Measurements from ENCODE around the gene MYF6. TPM values are rescaled to one million over a fixed set of nuclear protein-coding genes. Genes with fewer than 3 reads are reported as not detected.

MYF6 gene
- total and polyA plus RNA-seq, 2 of the 8 experiments (the other 6 are each of a cell fraction or from before 2014, with no cell fraction given) = 0.39 TPM; not detected in 1

- no peak overlapping the region for H2BK15ac ChIP-seq (ENCODE audit: low read length)
- no peaks in the 10 kb centered on the region for H3K27me3 ChIP-seq (replicated peaks in 1 of 4; ENCODE audit: control insufficient read depth in 3 of 4, extremely low read depth in 1 of 4, insufficient read depth in 3 of 4, low read length in 3 of 4)
- H3K18ac ChIP-seq (ENCODE audit: extremely low read depth, low read length) = no peak overlapping the region
- H2BK12ac ChIP-seq (ENCODE audit: low read depth, low read length) = no peak overlapping the region
- no peak overlapping the region for H4K8ac ChIP-seq (ENCODE audit: extremely low read depth, insufficient read depth, low read length)
- H3K4me2 ChIP-seq (ENCODE audit: insufficient read depth in 1 of 2, low read depth in 2 of 2, low read length in 2 of 2) = no peak overlapping the region
- H3K79me1 ChIP-seq (ENCODE audit: low read depth, low read length) = no peaks in the 10 kb centered on the region
- no peak overlapping the region for H2AK5ac ChIP-seq (ENCODE audit: low read depth, low read length)
- no peaks in the 10 kb centered on the region for H3K9me3 ChIP-seq (ENCODE audit: insufficient read depth in 2 of 2, low read depth in 1 of 2, low read length in 1 of 2)
- H3K36me3 ChIP-seq (ENCODE audit: control insufficient read depth in 2 of 4, insufficient read depth in 4 of 4, low read length in 3 of 4) = no peaks in the 10 kb centered on the region
- ChIA-PET POLR2A (ENCODE audit: partially characterized antibody) (interaction anchor here (1.0 kb wide), 1 partner anchor 20 kb away, joined by 3 read pairs; no protein-coding TSS in a partner anchor), CTCF (ENCODE audit: partially characterized antibody) (interaction anchor here (1.1 to 2.7 kb wide), 2 partner anchors 13 to 17 kb away, joined by 3 to 8 read pairs; no protein-coding TSS in a partner anchor)
- H4K5ac ChIP-seq (ENCODE audit: insufficient read length, low read depth, low read length) = no peak overlapping the region
- H3K4me1 ChIP-seq (replicated peaks in 1 of 4; ENCODE audit: control insufficient read depth in 3 of 4, insufficient read depth in 4 of 4, low read length in 3 of 4) = no peaks in the 10 kb centered on the region
- no peak overlapping the region for H3K4me3 ChIP-seq (ENCODE audit: extremely low read depth in 1 of 4, insufficient read depth in 2 of 4, low read depth in 3 of 4, low read length in 4 of 4)
- no peaks in the 10 kb centered on the region for H3K23me2 ChIP-seq (ENCODE audit: low read depth, low read length)
- no peaks in the 10 kb centered on the region for H3K79me2 ChIP-seq (ENCODE audit: control insufficient read depth in 1 of 2, insufficient read depth in 2 of 2, low read length in 2 of 2)
- H4K20me1 ChIP-seq (replicated peaks in 1 of 2; ENCODE audit: control insufficient read depth in 1 of 2, insufficient read depth in 2 of 2, low read length in 2 of 2) = no peaks in the 10 kb centered on the region
- no peak overlapping the region for H3K27ac ChIP-seq (ENCODE audit: low read depth, low read length)
- no peak overlapping the region for H3K4ac ChIP-seq (replicated peaks; ENCODE audit: insufficient read length, low read depth, low read length)
- H3K23ac ChIP-seq (ENCODE audit: insufficient read length) = no peak overlapping the region
- no peak for DNase-seq (ENCODE audit: low read depth in 1 of 2, low spot score in 2 of 2)
- H2AFZ ChIP-seq (ENCODE audit: low read length) = no peak overlapping the region
- FAIRE-seq = no peak
- H2BK120ac ChIP-seq (replicated peaks; ENCODE audit: low read depth, low read length) = no peak overlapping the region
- H2BK5ac ChIP-seq (ENCODE audit: low read depth, low read length) = no peak overlapping the region
- no peak overlapping the region for H3K14ac ChIP-seq (ENCODE audit: insufficient read length)
- H3K9ac ChIP-seq (replicated peaks in 1 of 4; ENCODE audit: extremely low read depth in 1 of 4, low read depth in 3 of 4, low read length in 3 of 4) = no peak overlapping the region
- no peak overlapping the region for H2BK20ac ChIP-seq (ENCODE audit: low read length)
- no peak overlapping the region for H3K56ac ChIP-seq (replicated peaks; ENCODE audit: insufficient read length, low read depth, low read length)
- H4K91ac ChIP-seq (replicated peaks; ENCODE audit: insufficient read length, low read length) = no peak overlapping the region
- WGBS, 2 experiments (ENCODE audit: extremely low coverage in 1 of 2, insufficient coverage in 1 of 2, insufficient read length in 1 of 2, insufficient replicate concordance in 2 of 2, low coverage in 1 of 2, low lambda C conversion rate in 2 of 2, missing lambda C conversion rate in 1 of 2) = 65% methylated on average over 2 of the region's 2 CpGs; no CpG with 5 or more reads in 1 of the 2 experiments
- TF ChIP-seq SRF (IDR thresholded peaks at IDR 0.05; ENCODE audit: low read depth, low read length) (no peak), CBX8 (IDR thresholded peaks at IDR 0.05; ENCODE audit: borderline replicate concordance, low read depth, low read length) (no peak), HDAC6 (IDR thresholded peaks at IDR 0.05; ENCODE audit: low read depth, low read length) (no peak), YY1 (IDR thresholded peaks at IDR 0.05; ENCODE audit: low read depth, low read length) (no peak), RNF2 (IDR thresholded peaks at IDR 0.05; ENCODE audit: borderline replicate concordance, low read depth, low read length, missing control alignments, poor library complexity, severe bottlenecking) (no peak), HDAC2 (IDR thresholded peaks at IDR 0.05; ENCODE audit: borderline replicate concordance in 1 of 2, low read depth in 2 of 2, low read length in 2 of 2) (no peak), EGR1 (IDR thresholded peaks at IDR 0.05; ENCODE audit: borderline replicate concordance, low read depth, low read length) (no peak), GABPA (IDR thresholded peaks at IDR 0.05; ENCODE audit: borderline replicate concordance, insufficient read depth, low read length) (no peak), RXRA (IDR thresholded peaks at IDR 0.05; ENCODE audit: insufficient read depth, low read depth, low read length) (no peak), JUND (IDR thresholded peaks at IDR 0.05; ENCODE audit: low read length) (no peak), SAP30 (IDR thresholded peaks at IDR 0.05; ENCODE audit: insufficient read depth, insufficient replicate concordance, low read length) (no peak), POLR2AphosphoS5 (IDR thresholded peaks at IDR 0.05; ENCODE audit: low read depth, low read length) (no peak), NANOG (IDR thresholded peaks at IDR 0.05; ENCODE audit: insufficient read depth, low read depth, low read length, poor library complexity, severe bottlenecking) (no peak)
Measured at GRCh38 chr12:80697270-80697887, 10.1 kb upstream of the MYF6 start.

All from H1 (cell line).